ENCODE data around the gene ZBTB8B.

GRCh38 chr1:32464191-32464715 is 619 bp upstream of the ZBTB8B start:
- TF ChIP-seq GATA2 (IDR thresholded peaks at IDR 0.05; ENCODE audit: low read depth, low read length) (no peak), GATA3 (IDR thresholded peaks at IDR 0.05; ENCODE audit: low read depth, low read length) (no peak)

Measured in SH-SY5Y (cell line).